Upper lobe of right lung (tissue), 1 donor: ENCODE results near the gene NDUFB10. TPM values are rescaled to one million over a fixed set of nuclear protein-coding genes. Genes with fewer than 3 reads are reported as not detected.

ENCODE experiments used
- ATAC-seq: fragments of 200-7000 bp; cut with Tn5 transposase; one replicate; pipeline ENCODE4 v1.9.1; 2020; ENCODE audit warnings: mild to moderate bottlenecking, moderate library complexity
- DNase-seq: peaks from one replicate; pipeline ENCODE4 v3.0.0-alpha.2; 2020
- H3K27ac ChIP-seq: fragments of 200-600 bp; one replicate; pipeline ENCODE4 v1.8.0; 2022
- H3K27me3 ChIP-seq: fragments of 200-600 bp; one replicate; pipeline ENCODE4 v1.8.0; 2022; ENCODE audit warnings: mild to moderate bottlenecking
- H3K36me3 ChIP-seq: fragments of 200-600 bp; one replicate; pipeline ENCODE4 v1.8.0; 2022
- H3K4me1 ChIP-seq: fragments of 200-600 bp; one replicate; pipeline ENCODE4 v1.8.0; 2022
- H3K4me3 ChIP-seq: fragments of 200-600 bp; one replicate; pipeline ENCODE4 v1.8.0; 2022; ENCODE audit warnings: mild to moderate bottlenecking
- H3K9me3 ChIP-seq: fragments of 200-600 bp; one replicate; pipeline ENCODE4 v1.8.0; 2022
- CTCF ChIP-seq: fragments of 200-600 bp; IDR thresholded peaks from one replicate; pipeline ENCODE4 v1.8.0; 2022; ENCODE audit warnings: antibody characterized with exemption
- intact Hi-C: fragments of 100-400 bp; cut with DNase I; formaldehyde crosslinking; loops from one replicate; pipeline ENCODE4 v1.11.0; 2022
- total RNA-seq: library from RNA; stranded (reverse); fragmentation: NEBNext Ultra II Directional; extraction: Animal tissue kit (Norgen Biotek cat#: 25700); gene quantifications from one replicate; pipeline ENCODE4 v1.2.1, GENCODE V29; 2021
- donor health status: DM: no; HTN: yes; CAD: no; lungs with severe emphysema.

Gene NDUFB10
- total RNA-seq, 1 donor from 2014 or later = 86.7 TPM

GRCh38 chr16:1929578-1930337 lies 29.6 kb upstream of the NDUFB10 start:
- ATAC-seq (peak; percentile 99), DNase-seq (peak; percentile 95)
- Histone ChIP-seq H3K4me3 (peak overlapping the region; percentile 66), H3K4me1 (no peaks in the 10 kb centered on the region), H3K9me3 (no peaks in the 10 kb centered on the region), H3K27me3 (peaks cover 1% of the 10 kb centered on the region), H3K27ac (peak overlapping the region; percentile 77), H3K36me3 (no peaks in the 10 kb centered on the region)
- intact Hi-C loops = loop anchor here (10.0 kb wide), 1 partner anchor 65 kb away; no protein-coding TSS in a partner anchor
- peak; percentile 95 for TF ChIP-seq CTCF

- ATAC-seq = no peak
- no peak overlapping the region for H3K27ac ChIP-seq
- H3K4me3 ChIP-seq = no peak overlapping the region
- H3K4me1 ChIP-seq = no peaks in the 10 kb centered on the region
- H3K27me3 ChIP-seq = no peaks in the 10 kb centered on the region
- no peak for DNase-seq
- TF ChIP-seq CTCF = no peak
- no peaks in the 10 kb centered on the region for H3K36me3 ChIP-seq
- intact Hi-C loops = no loop called here
- H3K9me3 ChIP-seq = no peaks in the 10 kb centered on the region
Measured at GRCh38 chr16:1930338-1930720, 29.0 kb upstream of the NDUFB10 start.

GRCh38 chr16:1932050-1933028 lies 27.0 kb upstream of the NDUFB10 start:
- Histone ChIP-seq H3K4me3 (no peak overlapping the region), H3K9me3 (no peaks in the 10 kb centered on the region), H3K27ac (no peak overlapping the region), H3K36me3 (no peaks in the 10 kb centered on the region), H3K27me3 (no peaks in the 10 kb centered on the region), H3K4me1 (no peaks in the 10 kb centered on the region)
- DNase-seq (no peak), ATAC-seq (no peak)
- intact Hi-C loops = no loop called here
- no peak for TF ChIP-seq CTCF

GRCh38 chr16:1933097-1933661 lies 26.2 kb upstream of the NDUFB10 start:
- no peak overlapping the region for H3K4me3 ChIP-seq
- ATAC-seq (no peak), DNase-seq (peak; percentile 51)
- H3K27me3 ChIP-seq = no peaks in the 10 kb centered on the region
- H3K27ac ChIP-seq = no peak overlapping the region
- intact Hi-C loops = no loop called here
- no peak for TF ChIP-seq CTCF
- peaks cover 4% of the 10 kb centered on the region for H3K36me3 ChIP-seq
- no peaks in the 10 kb centered on the region for H3K9me3 ChIP-seq
- H3K4me1 ChIP-seq = no peaks in the 10 kb centered on the region

DNA sequence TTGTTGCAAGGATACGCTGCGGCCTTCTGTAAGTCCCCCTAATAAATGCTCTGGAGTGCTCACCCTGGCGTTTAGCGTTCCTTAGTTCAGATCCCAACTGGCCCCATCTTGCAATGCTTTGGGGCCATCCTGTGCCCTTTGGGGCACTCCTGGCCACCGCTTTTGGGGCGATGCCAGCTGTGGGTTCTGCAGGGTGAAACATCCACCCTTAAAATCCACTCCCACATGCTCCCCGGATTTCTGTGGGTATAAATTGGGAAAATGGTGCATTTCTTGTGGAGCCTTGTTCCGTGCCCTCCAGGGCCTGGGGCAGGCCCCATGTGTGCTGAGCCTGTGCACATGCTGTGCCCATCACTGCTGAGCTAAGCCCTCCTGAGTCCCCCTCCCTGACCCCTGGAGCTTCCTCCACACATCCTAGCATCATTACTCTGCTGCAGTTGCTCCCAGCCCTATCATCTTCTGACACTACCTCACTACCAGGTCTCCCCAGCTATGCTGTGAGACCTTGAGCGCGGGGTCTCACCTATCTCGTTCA lies 22.3 kb upstream of the NDUFB10 start:
- ATAC-seq (no peak), DNase-seq (no peak)
- TF ChIP-seq CTCF = no peak
- Histone ChIP-seq H3K27me3 (no peaks in the 10 kb centered on the region), H3K36me3 (peaks cover 28% of the 10 kb centered on the region), H3K4me3 (no peak overlapping the region), H3K4me1 (peaks cover 13% of the 10 kb centered on the region), H3K9me3 (no peaks in the 10 kb centered on the region), H3K27ac (no peak overlapping the region)
- intact Hi-C loops = no loop called here
